GM18499 (cell line): Measurements from ENCODE around the gene RPS19.
A peak's percentile ranks its signal among the peaks of the same experiment; 100 is the strongest.

Experiments
- ATAC-seq: cut with Tn5 transposase; IDR thresholded peaks from one replicate; pipeline ENCODE4 v1.9.1; 2021; ENCODE audit warnings: moderate number of reproducible peaks; ENCODE audit not compliant: insufficient read depth, unreplicated experiment

Gene RPS19

GRCh38 chr19:41877916-41878905 is 18.2 kb downstream of the RPS19 start:
- ATAC-seq, result no peak

GRCh38 chr19:41879080-41879479 is 19.0 kb downstream of the RPS19 start:
- ATAC-seq, result no peak

- no peak for ATAC-seq
Observed at GRCh38 chr19:41879670-41880328, 19.7 kb downstream of the RPS19 start.

DNA sequence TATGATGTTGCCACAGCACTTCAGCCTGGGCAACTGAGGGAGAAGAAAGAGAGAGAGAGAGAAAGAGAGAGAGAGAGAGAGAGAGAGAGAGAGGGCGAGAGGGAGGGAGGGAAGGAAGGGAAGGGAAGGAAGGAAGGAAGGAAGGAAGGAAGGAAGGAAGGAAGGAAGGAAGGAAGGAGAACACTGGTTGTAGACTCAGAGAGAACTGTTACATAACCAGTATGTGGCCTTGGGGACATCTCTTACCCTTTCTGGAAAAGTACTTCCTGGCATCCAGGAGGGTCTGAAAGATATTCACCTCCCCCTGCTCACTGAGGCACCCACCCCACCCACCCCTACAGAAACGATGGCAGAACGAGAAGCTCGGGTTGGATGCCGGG is 20.3 kb downstream of the RPS19 start:
- ATAC-seq, result no peak

DNA sequence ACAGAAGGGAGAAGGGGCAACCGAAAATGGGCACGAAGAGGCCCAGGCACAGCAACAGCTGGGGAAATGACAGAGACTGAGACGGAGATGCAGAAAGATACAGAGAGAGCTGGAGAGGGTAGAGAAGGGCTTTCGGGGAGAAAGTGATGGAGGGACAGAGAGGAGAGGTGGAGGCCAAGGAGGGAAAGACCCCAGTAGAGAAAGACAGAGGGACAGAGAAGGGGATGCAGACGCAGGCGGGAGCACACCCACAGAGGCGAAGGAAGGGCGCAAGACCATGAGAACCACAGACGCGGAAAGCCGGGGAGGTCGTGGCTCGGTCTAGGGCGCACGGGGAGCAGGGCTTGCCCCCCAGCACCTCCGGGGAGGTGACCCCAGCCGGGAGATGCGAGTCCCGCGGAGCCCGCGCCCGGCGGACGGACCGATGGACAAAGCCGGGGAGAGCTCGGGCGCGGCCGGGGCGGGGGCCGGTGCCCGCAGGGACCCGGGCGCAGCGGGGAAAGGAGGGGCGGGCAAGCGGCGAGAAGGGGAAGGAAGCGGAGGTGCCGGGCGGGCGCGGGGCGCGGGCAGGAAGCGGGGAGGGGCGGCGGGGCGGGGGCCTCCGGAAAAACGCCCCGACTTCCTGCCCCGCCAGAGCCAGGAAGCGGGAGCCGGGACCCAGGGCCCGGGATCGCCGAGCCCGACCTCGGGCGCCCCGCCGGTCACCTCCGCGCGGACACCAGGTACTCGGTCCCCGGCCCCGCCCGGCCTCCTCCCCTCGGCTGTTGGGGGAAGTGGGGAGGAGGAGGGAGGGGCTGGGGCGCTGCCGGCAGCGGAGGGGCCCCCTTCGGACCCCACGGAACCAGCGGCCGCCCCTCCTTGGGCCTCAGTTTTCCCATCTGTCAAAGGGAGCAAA is 22.8 kb downstream of the RPS19 start, which contains the start of gene ARHGEF1:
ARHGEF1 (plus strand) TSS at position 617 of the 895 bp plus-strand sequence. CDS start 4,899 bp downstream, outside the sequence.
- ATAC-seq, result no peak

DNA sequence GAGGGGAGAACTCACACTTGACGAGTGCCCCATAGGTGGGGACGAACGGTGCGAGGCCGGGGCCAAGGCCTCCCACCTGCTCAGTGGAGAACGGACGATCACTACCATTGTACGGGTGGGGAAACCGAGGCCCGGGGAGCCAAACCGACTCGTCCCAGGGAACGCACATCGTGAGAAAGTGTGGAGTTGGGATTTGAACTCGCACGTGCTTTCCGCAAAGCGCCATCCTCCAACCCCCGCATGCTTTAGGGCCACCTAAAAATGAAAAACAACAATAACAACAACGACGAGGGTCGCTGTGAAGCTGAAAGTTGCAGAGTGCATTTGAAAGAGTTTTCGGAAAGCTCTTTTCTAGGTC is 23.4 kb downstream of the RPS19 start:
- no peak for ATAC-seq

GRCh38 chr19:41883821-41884733 is 24.0 kb downstream of the RPS19 start:
- ATAC-seq, result peak; percentile 45

- ATAC-seq, result no peak
Observed at GRCh38 chr19:41886761-41887710, 27.0 kb downstream of the RPS19 start.

DNA sequence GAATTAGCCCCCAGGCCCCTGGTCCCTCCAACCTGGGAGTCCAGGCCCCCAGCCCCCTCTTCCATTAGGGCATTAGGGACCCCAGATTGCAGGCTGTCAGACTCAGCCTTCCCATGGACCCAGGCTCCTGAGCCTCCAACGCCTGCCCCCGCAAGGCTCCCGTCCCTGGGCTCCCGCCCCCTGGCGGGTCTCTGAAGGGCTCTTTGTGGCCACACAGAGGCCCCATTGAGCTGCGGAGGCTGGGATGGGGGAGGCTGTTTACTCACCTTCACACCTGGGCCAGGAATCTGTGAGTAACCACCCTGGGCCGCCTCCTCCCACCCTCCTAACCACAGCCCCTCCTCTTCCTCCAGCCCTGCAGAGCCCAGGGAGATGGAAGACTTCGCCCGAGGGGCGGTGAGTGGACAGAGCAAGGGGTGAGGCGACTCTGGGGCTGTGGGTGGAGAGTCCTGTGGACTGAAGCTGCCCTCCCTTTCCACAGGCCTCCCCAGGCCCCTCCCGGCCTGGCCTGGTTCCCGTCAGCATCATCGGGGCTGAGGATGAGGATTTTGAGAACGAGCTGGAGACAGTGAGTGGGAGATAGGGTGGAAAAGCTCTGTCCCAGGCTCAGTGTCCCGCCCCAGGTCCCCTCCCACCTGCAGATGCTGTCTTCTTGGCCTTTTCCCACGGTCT is 27.8 kb downstream of the RPS19 start:
- no peak for ATAC-seq

- no peak for ATAC-seq
Observed at GRCh38 chr19:41888926-41889325, 28.9 kb downstream of the RPS19 start.

- no peak for ATAC-seq
Observed at GRCh38 chr19:41889896-41890295, 29.8 kb downstream of the RPS19 start.

DNA sequence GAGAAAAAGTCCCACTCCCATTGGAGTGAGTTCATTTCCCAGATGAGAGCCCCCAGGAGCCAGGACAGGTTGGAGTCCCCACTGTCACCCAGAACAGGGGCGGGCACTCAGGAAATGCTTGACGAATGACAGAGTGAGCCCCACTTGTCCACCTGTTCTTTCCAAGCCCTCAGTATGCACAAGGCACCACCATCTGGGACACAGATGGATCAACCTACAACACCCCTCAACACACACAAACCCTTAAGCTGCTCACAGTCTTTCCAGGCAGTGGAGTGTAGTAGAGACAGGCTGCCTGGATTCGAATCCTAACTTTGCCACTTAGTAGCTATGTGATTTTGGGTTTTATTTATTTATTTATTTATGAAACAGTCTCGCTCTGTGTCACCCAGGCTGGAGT is 30.9 kb downstream of the RPS19 start:
- no peak for ATAC-seq

GRCh38 chr19:41892173-41892902 is 32.3 kb downstream of the RPS19 start:
- no peak for ATAC-seq

- no peak for ATAC-seq
Observed at GRCh38 chr19:41893899-41894298, 33.8 kb downstream of the RPS19 start.

- no peak for ATAC-seq
Observed at GRCh38 chr19:41894350-41894749, 34.3 kb downstream of the RPS19 start.

- no peak for ATAC-seq
Observed at GRCh38 chr19:41895745-41896580, 35.9 kb downstream of the RPS19 start.
